Caco-2 (cell line): Measurements from ENCODE around the gene MGAT4D. TPM values are rescaled to one million over a fixed set of nuclear protein-coding genes. Genes with fewer than 3 reads are reported as not detected.

ENCODE experiments used
- BruUV-seq: library from RNA; stranded (reverse); fragments of 400-500 nt; replicated peaks from 2 replicates; lab custom pipeline; 2021; lab: Mats Ljungman, UMichigan
- CTCF ChIA-PET: fragments of 300-600 bp; sonication (Branson Sonifier 250); formaldehyde crosslinking; loops from one replicate; lab custom pipeline; 2022; ENCODE audit warnings: antibody characterized with exemption; lab: Charles Lee
- POLR2A ChIA-PET: fragments of 300-600 bp; sonication (Branson Sonifier 250); formaldehyde crosslinking; loops from one replicate; lab custom pipeline; 2022; ENCODE audit warnings: antibody characterized with exemption; lab: Charles Lee
- DNase-seq, 2 experiments: peaks; one replicate each; pipeline versions ENCODE4 v3.0.0 to v3.0.0-alpha.2; 2020 to 2022
- H3K27me3 ChIP-seq: replicated peaks from 2 replicates; pipeline ENCODE4 v1.6.0; 2011; ENCODE audit warnings: low read length; ENCODE audit not compliant: control insufficient read depth, insufficient read depth
- H3K36me3 ChIP-seq: 2 replicates; pipeline ENCODE4 v1.5.1; 2011; ENCODE audit warnings: low read length; ENCODE audit not compliant: control insufficient read depth, insufficient read depth
- H3K4me1 ChIP-seq: fragments of 250-450 bp; sonication (Bioruptor Pico); 2 replicates; pipeline ENCODE4 v1.5.1; 2020; ENCODE audit warnings: mild to moderate bottlenecking
- H3K4me3 ChIP-seq: 2 replicates; pipeline ENCODE4 v1.5.1; 2011; ENCODE audit warnings: low read depth, mild to moderate bottlenecking, control low read depth, low read length
- H3K9me3 ChIP-seq: fragments of 250-450 bp; sonication (Bioruptor Pico); 2 replicates; pipeline ENCODE4 v1.5.1; 2020; ENCODE audit warnings: mild to moderate bottlenecking, moderate library complexity
- H3K27ac Mint-ChIP-seq: one replicate; pipeline ENCODE4 v1.8.0; 2022; ENCODE audit warnings: mixed read lengths; ENCODE audit not compliant: unreplicated experiment
- H3K27me3 Mint-ChIP-seq: one replicate; pipeline ENCODE4 v1.8.0; 2022; ENCODE audit warnings: mixed read lengths; ENCODE audit not compliant: insufficient read depth, unreplicated experiment
- H3K36me3 Mint-ChIP-seq: one replicate; pipeline ENCODE4 v1.8.0; 2022; ENCODE audit warnings: mild to moderate bottlenecking, mixed read lengths; ENCODE audit not compliant: insufficient read depth, unreplicated experiment
- H3K4me1 Mint-ChIP-seq: one replicate; pipeline ENCODE4 v1.8.0; 2022; ENCODE audit warnings: low read depth, mixed read lengths; ENCODE audit not compliant: unreplicated experiment
- H3K4me3 Mint-ChIP-seq: one replicate; pipeline ENCODE4 v1.8.0; 2022; ENCODE audit warnings: mild to moderate bottlenecking, moderate library complexity, mixed read lengths; ENCODE audit not compliant: unreplicated experiment
- H3K9me3 Mint-ChIP-seq: one replicate; pipeline ENCODE4 v1.8.0; 2022; ENCODE audit warnings: mixed read lengths; ENCODE audit not compliant: unreplicated experiment
- intact Hi-C: fragments of 100-400 bp; cut with micrococcal nuclease; formaldehyde crosslinking; loops from one replicate; pipeline ENCODE4 v1.10.0; 2022; ENCODE audit not compliant: unreplicated experiment
- total RNA-seq: library from RNA; stranded (reverse); gene quantifications from 2 replicates; pipeline ENCODE4 v1.2.3, GENCODE V29; 2022
- TF ChIP-seq, protein P1 (sequence below), 2 experiments: fragments of 200-600 bp in 1 of 2; IDR thresholded peaks; 1 replicate in 1 of 2; 2 replicates in 1 of 2; pipeline versions ENCODE4 v1.5.1 to v1.8.0; 2011 to 2022; ENCODE audit warnings: antibody characterized with exemption in 1 of 2, control low read depth in 1 of 2, inconsistent platforms in 1 of 2, low read depth in 1 of 2, low read length in 1 of 2, mild to moderate bottlenecking in 1 of 2, moderate library complexity in 1 of 2; ENCODE audit not compliant: insufficient read depth in 1 of 2, severe bottlenecking in 1 of 2, unreplicated experiment in 1 of 2

MGAT4D gene
- total RNA-seq, 1 experiment from 2014 or later: not detected

DNA sequence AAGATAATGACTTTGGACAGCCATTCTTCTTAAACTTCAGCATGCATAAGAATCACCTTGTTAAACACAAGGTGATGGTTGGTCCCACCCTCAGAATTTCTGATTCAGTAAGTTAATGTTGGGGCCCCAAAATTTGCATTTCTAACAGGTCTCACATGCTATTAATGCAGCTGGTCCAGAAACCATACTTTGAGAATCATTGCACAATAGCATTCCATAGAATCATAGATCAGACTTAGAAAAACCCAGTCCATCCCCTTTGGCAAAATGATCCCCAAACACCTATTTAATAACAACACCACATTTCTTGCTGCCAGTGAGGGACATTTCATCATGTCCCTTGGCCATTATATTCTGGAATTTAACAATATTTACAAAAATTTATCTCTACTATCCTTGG lies 6.2 kb upstream of the MGAT4D start:
- no peaks in the 10 kb centered on the region for H3K4me1 Mint-ChIP-seq
- DNase-seq: no peak
- H3K9me3 Mint-ChIP-seq: peaks cover 4% of the 10 kb centered on the region
- ChIA-PET POLR2A (no interaction called here), CTCF (no interaction called here)
- no peak overlapping the region for H3K4me3 Mint-ChIP-seq
- no TSS peak for BruUV-seq
- Histone ChIP-seq H3K36me3 (no peaks in the 10 kb centered on the region), H3K4me3 (no peak overlapping the region), H3K9me3 (no peaks in the 10 kb centered on the region), H3K4me1 (no peaks in the 10 kb centered on the region), H3K27me3 (no peaks in the 10 kb centered on the region; the same call in none of the 2 replicates)
- H3K27ac Mint-ChIP-seq: no peak overlapping the region
- TF ChIP-seq, protein P1, sequence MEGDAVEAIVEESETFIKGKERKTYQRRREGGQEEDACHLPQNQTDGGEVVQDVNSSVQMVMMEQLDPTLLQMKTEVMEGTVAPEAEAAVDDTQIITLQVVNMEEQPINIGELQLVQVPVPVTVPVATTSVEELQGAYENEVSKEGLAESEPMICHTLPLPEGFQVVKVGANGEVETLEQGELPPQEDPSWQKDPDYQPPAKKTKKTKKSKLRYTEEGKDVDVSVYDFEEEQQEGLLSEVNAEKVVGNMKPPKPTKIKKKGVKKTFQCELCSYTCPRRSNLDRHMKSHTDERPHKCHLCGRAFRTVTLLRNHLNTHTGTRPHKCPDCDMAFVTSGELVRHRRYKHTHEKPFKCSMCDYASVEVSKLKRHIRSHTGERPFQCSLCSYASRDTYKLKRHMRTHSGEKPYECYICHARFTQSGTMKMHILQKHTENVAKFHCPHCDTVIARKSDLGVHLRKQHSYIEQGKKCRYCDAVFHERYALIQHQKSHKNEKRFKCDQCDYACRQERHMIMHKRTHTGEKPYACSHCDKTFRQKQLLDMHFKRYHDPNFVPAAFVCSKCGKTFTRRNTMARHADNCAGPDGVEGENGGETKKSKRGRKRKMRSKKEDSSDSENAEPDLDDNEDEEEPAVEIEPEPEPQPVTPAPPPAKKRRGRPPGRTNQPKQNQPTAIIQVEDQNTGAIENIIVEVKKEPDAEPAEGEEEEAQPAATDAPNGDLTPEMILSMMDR (IDR thresholded peaks at IDR 0.05; ENCODE audit: insufficient read depth in 1 of 2, low read depth in 1 of 2, low read length in 1 of 2, severe bottlenecking in 1 of 2, unreplicated experiment in 1 of 2): no peak
- intact Hi-C loops: no loop called here
- H3K36me3 Mint-ChIP-seq: no peaks in the 10 kb centered on the region
- H3K27me3 Mint-ChIP-seq: peaks cover 29% of the 10 kb centered on the region

DNA sequence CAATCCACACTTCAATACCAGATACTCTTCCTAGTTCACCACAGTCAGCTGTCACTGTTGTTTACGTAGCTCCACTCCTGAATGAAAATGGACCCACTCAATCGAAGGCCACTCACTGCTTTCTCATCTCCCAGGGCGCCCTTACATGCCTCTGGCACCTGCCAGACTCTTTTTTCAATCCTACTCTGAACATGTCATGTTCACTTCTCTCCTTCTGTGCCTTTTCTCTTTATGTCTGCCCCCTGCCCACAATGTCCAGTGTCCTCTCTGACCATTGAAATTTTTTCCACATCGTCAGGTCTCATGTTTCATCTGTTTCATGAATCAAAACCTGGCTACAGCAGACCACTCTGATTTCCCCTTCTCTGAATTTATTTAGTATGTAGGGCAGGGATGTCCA lies 1.3 kb upstream of the MGAT4D start:
- CTCF ChIA-PET: no interaction called here
- POLR2A ChIA-PET: no interaction called here
- peaks cover 4% of the 10 kb centered on the region for H3K36me3 Mint-ChIP-seq
- Histone ChIP-seq H3K9me3 (no peaks in the 10 kb centered on the region), H3K27me3 (peaks cover 1% of the 10 kb centered on the region), H3K4me1 (no peaks in the 10 kb centered on the region), H3K36me3 (no peaks in the 10 kb centered on the region), H3K4me3 (no peak overlapping the region)
- H3K27ac Mint-ChIP-seq: no peak overlapping the region
- no peak for DNase-seq
- no peaks in the 10 kb centered on the region for H3K4me1 Mint-ChIP-seq
- BruUV-seq: no TSS peak
- H3K4me3 Mint-ChIP-seq: no peak overlapping the region
- H3K27me3 Mint-ChIP-seq: peaks cover 30% of the 10 kb centered on the region
- TF ChIP-seq, protein P1 (IDR thresholded peaks at IDR 0.05; ENCODE audit: insufficient read depth in 1 of 2, low read depth in 1 of 2, low read length in 1 of 2, severe bottlenecking in 1 of 2, unreplicated experiment in 1 of 2): no peak
- intact Hi-C loops: no loop called here
- no peaks in the 10 kb centered on the region for H3K9me3 Mint-ChIP-seq

DNA sequence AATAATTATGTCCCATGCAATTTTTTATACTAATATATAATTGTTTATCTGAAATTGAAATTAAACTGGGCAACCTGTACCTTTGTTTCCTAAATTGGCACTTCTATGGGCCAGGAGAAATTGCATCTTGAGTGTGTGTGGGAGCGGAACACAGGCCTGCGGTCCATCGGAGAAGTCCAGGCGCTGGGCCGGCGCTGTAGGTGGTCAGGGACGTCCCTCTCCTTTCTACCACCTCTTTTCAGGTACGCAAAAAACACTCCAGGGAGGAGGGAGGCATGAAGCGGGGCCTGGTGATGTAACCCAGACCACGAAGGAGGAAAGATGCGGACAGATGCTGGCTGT lies 717 bp downstream of the MGAT4D start:
- H3K36me3 Mint-ChIP-seq: peaks cover 4% of the 10 kb centered on the region
- Histone ChIP-seq H3K4me3 (peak overlapping the region; percentile 22), H3K9me3 (no peaks in the 10 kb centered on the region), H3K27me3 (peaks cover 1% of the 10 kb centered on the region), H3K4me1 (no peaks in the 10 kb centered on the region), H3K36me3 (no peaks in the 10 kb centered on the region)
- no peaks in the 10 kb centered on the region for H3K4me1 Mint-ChIP-seq
- CTCF ChIA-PET: interaction anchor here (1.3 kb wide), 1 partner anchor 137 kb away, joined by 4 read pairs; no protein-coding TSS in a partner anchor
- H3K9me3 Mint-ChIP-seq: no peaks in the 10 kb centered on the region
- H3K27me3 Mint-ChIP-seq: peaks cover 28% of the 10 kb centered on the region
- peak overlapping the region; percentile 81 for H3K4me3 Mint-ChIP-seq
- POLR2A ChIA-PET: no interaction called here
- intact Hi-C loops: no loop called here
- no peak for DNase-seq
- TF ChIP-seq, protein P1 (IDR thresholded peaks at IDR 0.05; ENCODE audit: insufficient read depth in 1 of 2, low read depth in 1 of 2, low read length in 1 of 2, severe bottlenecking in 1 of 2, unreplicated experiment in 1 of 2): no peak
- no peak overlapping the region for H3K27ac Mint-ChIP-seq
- no TSS peak for BruUV-seq
